ENCODE results near the gene TEX29. TPM values are rescaled to one million over a fixed set of nuclear protein-coding genes. Genes with fewer than 3 reads are reported as not detected.

Gene TEX29
- total RNA-seq, 1 experiment from 2014 or later: not detected

DNA sequence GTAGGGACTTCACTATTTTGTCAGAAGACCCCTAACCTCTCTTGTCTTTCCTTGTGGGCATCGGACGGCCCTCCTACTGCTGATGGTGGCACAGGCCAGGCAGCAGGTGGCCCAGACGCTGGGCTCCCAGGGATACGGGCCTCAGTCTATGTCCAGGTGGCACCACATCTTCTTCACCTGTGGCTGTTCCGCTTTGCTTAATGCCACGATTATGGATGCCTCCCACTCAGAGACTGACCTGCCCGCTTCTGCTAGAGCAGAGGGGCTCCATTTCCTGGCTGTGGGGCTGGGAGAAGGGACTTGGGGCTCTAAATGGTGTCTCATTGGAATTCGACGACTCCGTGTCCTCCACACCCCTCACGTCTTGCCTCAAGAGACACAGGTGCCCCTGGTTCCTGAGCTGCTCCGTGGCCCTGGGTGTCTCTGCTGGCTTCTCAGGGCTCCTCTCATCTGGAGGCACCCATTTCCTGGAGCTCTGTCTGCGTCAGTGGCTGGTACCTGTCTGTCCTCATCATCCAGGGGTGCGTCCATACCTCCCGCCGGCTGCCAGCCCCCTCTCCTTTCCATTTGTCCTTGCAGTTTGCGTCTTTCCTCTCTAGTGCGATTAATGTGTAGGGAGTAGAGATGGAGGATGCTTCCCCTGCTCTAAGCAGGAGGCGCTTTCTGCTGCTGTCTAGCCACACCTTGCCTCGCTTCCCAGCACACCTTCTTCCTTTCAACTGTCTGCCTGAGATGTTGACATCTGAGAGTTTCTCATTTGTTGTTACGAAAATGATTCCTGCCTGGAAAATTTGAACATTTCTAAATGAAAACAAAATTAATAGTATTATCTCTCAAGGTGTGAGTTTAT lies 63.4 kb downstream of the TEX29 start:
- Mint-ChIP-seq H3K9me3 (ENCODE audit: unreplicated experiment) (peaks cover 6% of the 10 kb centered on the region), H3K27ac (ENCODE audit: low read depth, unreplicated experiment) (no peak overlapping the region), H3K4me3 (ENCODE audit: unreplicated experiment) (no peak overlapping the region), H3K27me3 (ENCODE audit: insufficient read depth, unreplicated experiment) (no peaks in the 10 kb centered on the region), H3K4me1 (ENCODE audit: insufficient read depth, unreplicated experiment) (no peaks in the 10 kb centered on the region), H3K36me3 (ENCODE audit: insufficient read depth, unreplicated experiment) (no peaks in the 10 kb centered on the region)
- ChIA-PET POLR2A (interaction anchor here (0.6 kb wide), 1 partner anchor 1112 kb away, joined by 3 read pairs; no protein-coding TSS in a partner anchor), CTCF (no interaction called here)
- intact Hi-C loops (cut with micrococcal nuclease): no loop called here
- BruUV-seq (replicated peaks): no TSS peak
- DNase-seq (ENCODE audit: unreplicated experiment): no peak
- TF ChIP-seq, protein P1, sequence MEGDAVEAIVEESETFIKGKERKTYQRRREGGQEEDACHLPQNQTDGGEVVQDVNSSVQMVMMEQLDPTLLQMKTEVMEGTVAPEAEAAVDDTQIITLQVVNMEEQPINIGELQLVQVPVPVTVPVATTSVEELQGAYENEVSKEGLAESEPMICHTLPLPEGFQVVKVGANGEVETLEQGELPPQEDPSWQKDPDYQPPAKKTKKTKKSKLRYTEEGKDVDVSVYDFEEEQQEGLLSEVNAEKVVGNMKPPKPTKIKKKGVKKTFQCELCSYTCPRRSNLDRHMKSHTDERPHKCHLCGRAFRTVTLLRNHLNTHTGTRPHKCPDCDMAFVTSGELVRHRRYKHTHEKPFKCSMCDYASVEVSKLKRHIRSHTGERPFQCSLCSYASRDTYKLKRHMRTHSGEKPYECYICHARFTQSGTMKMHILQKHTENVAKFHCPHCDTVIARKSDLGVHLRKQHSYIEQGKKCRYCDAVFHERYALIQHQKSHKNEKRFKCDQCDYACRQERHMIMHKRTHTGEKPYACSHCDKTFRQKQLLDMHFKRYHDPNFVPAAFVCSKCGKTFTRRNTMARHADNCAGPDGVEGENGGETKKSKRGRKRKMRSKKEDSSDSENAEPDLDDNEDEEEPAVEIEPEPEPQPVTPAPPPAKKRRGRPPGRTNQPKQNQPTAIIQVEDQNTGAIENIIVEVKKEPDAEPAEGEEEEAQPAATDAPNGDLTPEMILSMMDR (IDR thresholded peaks at IDR 0.05; ENCODE audit: unreplicated experiment): no peak

DNA sequence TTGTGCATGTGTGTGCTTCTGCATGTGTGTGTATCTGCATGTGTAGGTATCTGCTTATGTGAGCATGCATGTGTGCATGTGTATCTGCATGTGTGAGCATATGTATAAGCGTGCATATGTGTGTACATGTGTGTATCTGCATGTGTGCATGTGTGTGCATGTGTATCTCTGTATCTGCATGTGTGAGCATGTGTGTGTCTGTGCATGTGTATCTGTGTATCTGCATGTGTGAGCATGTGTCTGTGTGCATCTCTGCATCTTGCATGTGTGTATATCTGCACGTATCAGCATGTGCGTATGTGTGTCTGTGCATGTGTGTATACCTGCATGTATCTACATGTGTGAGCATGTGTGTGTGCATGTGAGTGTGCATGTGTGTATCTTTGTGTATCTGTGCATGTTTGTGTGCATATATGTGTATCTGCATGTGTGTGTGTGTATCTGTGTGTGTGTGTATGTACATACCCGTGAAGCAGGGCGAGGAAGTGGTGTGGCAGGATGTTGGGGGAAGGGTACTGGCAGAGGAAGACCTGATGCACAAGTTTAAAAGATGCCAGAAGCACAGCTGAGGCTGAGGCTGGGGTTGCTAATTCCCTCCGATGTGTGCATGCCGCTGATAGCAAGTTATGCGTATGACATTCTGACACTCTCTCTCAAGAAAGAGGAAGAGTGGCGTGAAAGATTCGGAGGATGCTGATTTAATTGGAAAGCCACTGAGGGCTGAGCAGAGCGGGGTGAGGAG lies 64.2 kb downstream of the TEX29 start:
- H3K27me3 Mint-ChIP-seq (ENCODE audit: insufficient read depth, unreplicated experiment): no peaks in the 10 kb centered on the region
- intact Hi-C loops (cut with micrococcal nuclease): no loop called here
- H3K27ac Mint-ChIP-seq (ENCODE audit: low read depth, unreplicated experiment): no peak overlapping the region
- TF ChIP-seq, protein P1 (IDR thresholded peaks at IDR 0.05; ENCODE audit: unreplicated experiment): no peak
- H3K4me1 Mint-ChIP-seq (ENCODE audit: insufficient read depth, unreplicated experiment): no peaks in the 10 kb centered on the region
- H3K4me3 Mint-ChIP-seq (ENCODE audit: unreplicated experiment): no peak overlapping the region
- DNase-seq (ENCODE audit: unreplicated experiment): no peak
- ChIA-PET POLR2A (no interaction called here), CTCF (no interaction called here)
- H3K9me3 Mint-ChIP-seq (ENCODE audit: unreplicated experiment): peaks cover 8% of the 10 kb centered on the region
- BruUV-seq (replicated peaks): no TSS peak
- H3K36me3 Mint-ChIP-seq (ENCODE audit: insufficient read depth, unreplicated experiment): no peaks in the 10 kb centered on the region

DNA sequence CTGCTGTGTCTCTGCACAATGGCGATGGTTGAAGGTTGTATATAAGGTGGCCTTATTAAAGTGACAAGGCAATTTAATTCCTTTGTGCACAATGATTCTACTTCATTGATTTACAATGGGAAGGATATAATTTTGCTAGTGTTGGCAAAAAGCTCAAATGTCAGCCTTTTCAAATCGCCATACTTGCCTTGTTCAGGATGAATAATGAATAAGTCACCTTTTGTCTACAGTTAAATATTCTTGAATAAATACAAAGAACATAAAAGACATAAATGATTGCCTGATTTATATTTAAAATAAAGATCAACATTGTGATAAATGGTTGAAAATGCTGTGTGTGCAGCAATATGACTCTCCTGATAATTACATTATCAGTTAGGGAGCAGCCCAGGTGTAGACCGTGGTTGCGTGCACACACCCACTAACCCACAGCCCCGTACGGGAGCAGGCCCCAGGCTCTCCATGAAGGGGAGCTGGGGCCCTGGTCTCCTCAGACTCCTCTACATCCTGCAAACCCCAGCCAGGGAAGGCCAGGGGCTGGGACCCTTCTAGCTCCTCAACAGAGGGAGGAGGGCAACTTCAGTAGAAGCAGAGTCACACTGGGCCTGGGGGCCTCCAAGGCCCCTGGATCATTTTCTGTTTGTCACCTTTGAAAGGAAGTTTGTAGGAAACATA lies 64.9 kb downstream of the TEX29 start:
- no peak overlapping the region for H3K27ac Mint-ChIP-seq (ENCODE audit: low read depth, unreplicated experiment)
- H3K36me3 Mint-ChIP-seq (ENCODE audit: insufficient read depth, unreplicated experiment): no peaks in the 10 kb centered on the region
- BruUV-seq (replicated peaks): no TSS peak
- POLR2A ChIA-PET: interaction anchor here (1.2 kb wide), 1 partner anchor 8 kb away, joined by 3 read pairs; no protein-coding TSS in a partner anchor
- no peaks in the 10 kb centered on the region for H3K4me1 Mint-ChIP-seq (ENCODE audit: insufficient read depth, unreplicated experiment)
- H3K4me3 Mint-ChIP-seq (ENCODE audit: unreplicated experiment): no peak overlapping the region
- DNase-seq (ENCODE audit: unreplicated experiment): no peak
- TF ChIP-seq, protein P1 (IDR thresholded peaks at IDR 0.05; ENCODE audit: unreplicated experiment): no peak
- no peaks in the 10 kb centered on the region for H3K27me3 Mint-ChIP-seq (ENCODE audit: insufficient read depth, unreplicated experiment)
- H3K9me3 Mint-ChIP-seq (ENCODE audit: unreplicated experiment): peaks cover 8% of the 10 kb centered on the region
- intact Hi-C loops (cut with micrococcal nuclease): no loop called here
- CTCF ChIA-PET: no interaction called here

All from MCF 10A (cell line).